Measurements from ENCODE around the gene RHBG.

DNA sequence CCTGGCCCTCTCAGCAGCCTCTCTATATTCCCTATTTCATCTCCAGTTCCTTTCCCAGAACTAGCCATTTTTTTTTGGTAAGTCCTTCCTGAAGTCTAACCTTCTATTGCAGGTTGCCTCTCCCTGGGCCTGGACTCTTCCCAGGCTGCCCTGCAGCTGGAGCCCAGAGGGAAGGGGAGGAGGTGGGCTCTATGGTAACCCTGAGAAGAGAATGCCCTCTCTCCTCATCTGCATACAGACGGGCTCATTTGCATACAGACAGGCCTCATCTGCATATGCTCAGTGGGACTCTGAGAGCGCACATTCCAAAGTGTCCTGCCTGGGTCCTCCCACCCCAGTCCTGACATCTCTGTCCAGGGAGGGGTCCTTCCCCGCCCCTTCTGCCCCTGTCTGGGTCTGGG lies 32.7 kb downstream of the RHBG start:
- TF ChIP-seq, protein P1, sequence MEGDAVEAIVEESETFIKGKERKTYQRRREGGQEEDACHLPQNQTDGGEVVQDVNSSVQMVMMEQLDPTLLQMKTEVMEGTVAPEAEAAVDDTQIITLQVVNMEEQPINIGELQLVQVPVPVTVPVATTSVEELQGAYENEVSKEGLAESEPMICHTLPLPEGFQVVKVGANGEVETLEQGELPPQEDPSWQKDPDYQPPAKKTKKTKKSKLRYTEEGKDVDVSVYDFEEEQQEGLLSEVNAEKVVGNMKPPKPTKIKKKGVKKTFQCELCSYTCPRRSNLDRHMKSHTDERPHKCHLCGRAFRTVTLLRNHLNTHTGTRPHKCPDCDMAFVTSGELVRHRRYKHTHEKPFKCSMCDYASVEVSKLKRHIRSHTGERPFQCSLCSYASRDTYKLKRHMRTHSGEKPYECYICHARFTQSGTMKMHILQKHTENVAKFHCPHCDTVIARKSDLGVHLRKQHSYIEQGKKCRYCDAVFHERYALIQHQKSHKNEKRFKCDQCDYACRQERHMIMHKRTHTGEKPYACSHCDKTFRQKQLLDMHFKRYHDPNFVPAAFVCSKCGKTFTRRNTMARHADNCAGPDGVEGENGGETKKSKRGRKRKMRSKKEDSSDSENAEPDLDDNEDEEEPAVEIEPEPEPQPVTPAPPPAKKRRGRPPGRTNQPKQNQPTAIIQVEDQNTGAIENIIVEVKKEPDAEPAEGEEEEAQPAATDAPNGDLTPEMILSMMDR (IDR thresholded peaks at IDR 0.05 in 8 of 11, conservative IDR thresholded peaks at IDR 0.05 in 3 of 11) = no peak
- TF ChIP-seq POLR2AphosphoS5 (IDR thresholded peaks at IDR 0.05) (no peak), POLR2A (IDR thresholded peaks at IDR 0.05) (no peak)
